GM12872 (cell line): ENCODE results near the gene USP6NL.

ENCODE experiments used
- TF ChIP-seq, protein P1 (sequence below): IDR thresholded peaks from 3 replicates; pipeline ENCODE4 v1.5.1; 2011; ENCODE audit warnings: low read depth, mild to moderate bottlenecking, low read length, moderate library complexity; ENCODE audit not compliant: insufficient read depth

The USP6NL gene

DNA sequence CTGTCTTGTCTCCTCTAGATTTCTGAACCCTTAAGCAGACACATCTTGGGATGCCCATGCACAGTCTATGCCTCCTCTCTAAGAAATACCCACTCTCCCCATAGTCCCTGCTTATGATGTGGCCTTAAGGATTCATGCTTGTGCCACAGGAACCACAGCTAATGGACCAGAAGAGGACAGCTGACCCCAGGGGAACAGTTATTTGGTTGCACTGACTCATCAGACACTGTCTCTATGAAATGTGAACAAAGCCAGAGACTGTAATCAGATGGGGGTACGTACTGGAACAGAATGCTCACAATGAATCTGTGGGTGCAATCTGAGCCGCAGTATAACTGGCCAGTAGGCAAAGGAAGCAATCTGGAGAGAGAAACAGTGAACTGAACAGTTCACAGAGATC is 121.9 kb downstream of the USP6NL start:
- TF ChIP-seq, protein P1, sequence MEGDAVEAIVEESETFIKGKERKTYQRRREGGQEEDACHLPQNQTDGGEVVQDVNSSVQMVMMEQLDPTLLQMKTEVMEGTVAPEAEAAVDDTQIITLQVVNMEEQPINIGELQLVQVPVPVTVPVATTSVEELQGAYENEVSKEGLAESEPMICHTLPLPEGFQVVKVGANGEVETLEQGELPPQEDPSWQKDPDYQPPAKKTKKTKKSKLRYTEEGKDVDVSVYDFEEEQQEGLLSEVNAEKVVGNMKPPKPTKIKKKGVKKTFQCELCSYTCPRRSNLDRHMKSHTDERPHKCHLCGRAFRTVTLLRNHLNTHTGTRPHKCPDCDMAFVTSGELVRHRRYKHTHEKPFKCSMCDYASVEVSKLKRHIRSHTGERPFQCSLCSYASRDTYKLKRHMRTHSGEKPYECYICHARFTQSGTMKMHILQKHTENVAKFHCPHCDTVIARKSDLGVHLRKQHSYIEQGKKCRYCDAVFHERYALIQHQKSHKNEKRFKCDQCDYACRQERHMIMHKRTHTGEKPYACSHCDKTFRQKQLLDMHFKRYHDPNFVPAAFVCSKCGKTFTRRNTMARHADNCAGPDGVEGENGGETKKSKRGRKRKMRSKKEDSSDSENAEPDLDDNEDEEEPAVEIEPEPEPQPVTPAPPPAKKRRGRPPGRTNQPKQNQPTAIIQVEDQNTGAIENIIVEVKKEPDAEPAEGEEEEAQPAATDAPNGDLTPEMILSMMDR = no peak

DNA sequence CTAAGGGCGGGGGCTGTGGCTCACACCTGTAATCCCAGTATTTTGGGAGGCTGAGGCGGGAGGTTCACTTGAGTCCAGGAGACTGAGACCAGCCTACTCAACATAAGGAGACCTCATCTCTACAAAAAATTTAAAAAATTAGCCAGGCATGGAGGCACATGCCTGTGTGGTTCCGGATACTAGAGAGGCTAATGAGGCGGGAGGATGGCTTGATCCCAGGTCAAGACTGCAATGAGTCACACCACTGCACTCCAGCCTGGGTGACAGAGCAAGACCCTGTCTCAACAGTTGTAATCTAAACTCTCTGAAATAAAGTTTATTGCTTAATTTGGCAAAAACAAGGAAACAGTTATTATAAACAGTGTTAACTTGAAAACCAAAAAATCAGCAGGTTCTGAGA is 123.3 kb downstream of the USP6NL start:
- TF ChIP-seq, protein P1 = no peak

DNA sequence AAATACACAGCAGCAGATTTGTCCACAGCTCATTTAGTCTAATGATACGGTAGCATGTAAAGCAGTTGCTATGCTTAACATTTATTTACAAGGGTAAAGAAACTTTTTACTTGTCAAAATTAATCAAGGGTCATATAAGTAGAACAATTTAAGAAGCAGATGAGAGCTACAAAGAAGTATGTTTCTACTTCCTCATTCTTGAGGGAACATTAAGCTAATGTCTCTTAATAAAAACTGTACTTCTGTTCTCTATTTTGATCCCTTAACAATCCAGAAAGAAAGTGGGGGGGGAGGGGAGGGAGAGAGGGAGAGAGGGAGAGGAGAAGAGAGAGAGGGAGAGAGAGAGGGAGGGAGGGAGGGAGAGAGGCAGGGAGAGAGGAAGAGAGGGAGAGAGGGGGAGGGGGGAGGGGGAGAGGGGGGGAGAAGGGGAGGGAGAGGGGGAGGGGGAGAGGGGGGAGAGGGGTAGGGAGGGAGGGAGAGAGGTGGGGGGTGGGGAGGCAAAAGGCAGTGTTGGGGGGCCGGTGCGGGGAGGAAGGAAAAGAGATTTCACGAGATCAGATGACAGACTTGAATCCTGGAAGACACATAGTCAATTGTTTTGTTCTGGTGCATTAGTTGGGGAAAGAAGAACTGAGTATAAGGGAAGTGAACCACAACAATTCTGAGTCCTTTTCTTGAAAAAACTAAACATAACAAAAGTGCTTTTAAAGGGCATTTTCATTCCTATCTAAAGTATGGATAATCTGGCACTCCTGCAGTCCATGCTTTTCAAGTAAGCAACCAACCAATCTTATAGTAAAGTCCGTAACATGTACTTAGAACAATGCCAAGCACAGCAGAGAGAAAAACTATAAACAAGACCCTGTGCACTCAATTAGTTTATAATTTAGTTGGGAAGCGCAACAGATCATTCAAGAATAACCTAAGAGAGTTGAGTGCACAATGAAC is 128.0 kb downstream of the USP6NL start:
- TF ChIP-seq, protein P1 = no peak

DNA sequence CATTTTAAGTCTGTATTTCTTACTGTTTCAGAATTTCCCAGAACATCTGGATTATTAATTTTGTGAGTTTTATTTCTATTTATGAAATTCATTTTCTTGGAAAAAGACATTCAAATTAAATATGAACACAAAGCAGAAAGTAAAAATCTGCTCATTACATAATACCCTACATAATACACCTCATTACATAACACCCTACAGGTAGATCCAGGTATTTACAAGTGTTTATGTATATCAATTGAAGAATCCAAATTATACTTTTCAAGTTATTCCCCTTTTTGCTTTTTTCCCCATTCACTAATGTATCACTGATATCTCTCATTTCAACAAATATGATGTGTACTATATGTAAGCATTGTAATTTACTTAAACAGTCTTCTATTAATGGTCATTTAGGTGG is 129.1 kb downstream of the USP6NL start:
- TF ChIP-seq, protein P1 = no peak

DNA sequence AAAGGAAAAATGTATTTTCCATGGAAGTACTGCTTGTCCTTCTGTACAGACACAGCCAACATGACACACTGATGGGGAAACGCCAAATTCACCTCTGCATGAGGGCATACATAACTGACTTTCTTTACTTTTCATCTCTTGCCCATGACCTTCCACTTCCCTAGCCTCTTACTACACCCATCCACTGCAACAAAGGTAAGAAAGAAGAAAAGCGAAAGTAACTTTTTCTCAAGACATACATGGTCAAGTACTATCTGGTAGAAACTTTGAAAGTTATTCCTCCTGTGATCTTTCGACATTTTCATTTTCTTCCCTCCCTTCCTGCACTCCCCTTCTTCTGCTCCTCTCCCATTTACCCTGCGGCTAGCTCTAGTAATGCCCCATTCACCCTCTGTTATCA is 130.8 kb downstream of the USP6NL start:
- TF ChIP-seq, protein P1 = no peak

DNA sequence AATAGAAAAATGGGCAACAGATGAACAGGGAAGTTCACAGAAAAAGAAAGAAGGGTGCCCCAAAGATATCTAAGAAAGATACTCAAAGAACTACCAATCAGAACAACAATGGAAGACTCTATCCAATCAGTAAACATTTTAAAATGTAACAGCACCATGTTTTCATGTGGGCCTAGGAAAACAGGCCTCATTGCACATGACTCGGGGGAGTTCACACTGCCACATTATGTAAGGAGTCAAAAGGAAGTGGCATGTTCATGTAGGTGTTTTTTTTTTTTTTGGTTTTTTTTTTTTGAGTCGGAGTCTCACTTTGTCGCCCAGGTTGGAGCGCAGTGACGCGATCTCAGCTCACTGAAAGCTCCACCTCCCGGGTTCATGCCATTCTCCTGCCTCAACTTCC is 132.2 kb downstream of the USP6NL start:
- TF ChIP-seq, protein P1 = no peak

DNA sequence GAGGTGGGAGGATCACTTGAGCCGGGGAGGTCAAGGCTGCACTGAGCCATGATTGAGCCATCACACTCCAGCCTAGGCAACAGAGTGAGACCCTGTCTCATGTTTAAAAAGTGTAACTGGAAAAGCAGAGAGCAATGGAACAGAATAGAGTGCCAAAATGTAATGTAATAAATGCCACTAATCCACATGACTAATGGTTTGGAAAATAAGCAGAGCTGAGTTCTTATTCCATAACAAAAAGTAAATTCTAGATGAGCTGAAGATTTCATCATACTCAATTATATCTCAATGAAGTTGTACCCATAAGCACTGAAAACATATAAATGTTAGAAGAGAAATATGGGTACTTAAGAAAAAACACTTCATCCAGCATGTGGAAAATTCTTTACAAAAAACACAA is 132.6 kb downstream of the USP6NL start:
- TF ChIP-seq, protein P1 = no peak
